ENCODE measurements around the gene UGT1A10. TPM values are rescaled to one million over a fixed set of nuclear protein-coding genes. Genes with fewer than 3 reads are reported as not detected.

The UGT1A10 gene
- total RNA-seq, 1 experiment from 2014 or later = not detected

GRCh38 chr2:233822101-233822771, 186.0 kb downstream of the UGT1A10 start (continued):
- TF ChIP-seq REST (IDR thresholded peaks at IDR 0.05; ENCODE audit: low read depth) = no peak

Other genes starting within 250 kb of the UGT1A10 start
- gene USP40, start 69.7 kb upstream of the UGT1A10 start, total RNA-seq (2021; ENCODE audit: unreplicated experiment) = 34.9 TPM
- not detected for gene UGT1A8, start 18.8 kb upstream of the UGT1A10 start, total RNA-seq (2021; ENCODE audit: unreplicated experiment)
- not detected for gene UGT1A9, start 35.5 kb downstream of the UGT1A10 start, total RNA-seq (2021; ENCODE audit: unreplicated experiment)
- gene UGT1A7, start 45.5 kb downstream of the UGT1A10 start, total RNA-seq (2021; ENCODE audit: unreplicated experiment) = not detected
- not detected for gene UGT1A6, start 56.4 kb downstream of the UGT1A10 start, total RNA-seq (2021; ENCODE audit: unreplicated experiment)
- not detected for gene UGT1A5, start 76.5 kb downstream of the UGT1A10 start, total RNA-seq (2021; ENCODE audit: unreplicated experiment)
- gene UGT1A4, start 82.3 kb downstream of the UGT1A10 start, total RNA-seq (2021; ENCODE audit: unreplicated experiment) = 0.12 TPM
- not detected for gene UGT1A3, start 92.6 kb downstream of the UGT1A10 start, total RNA-seq (2021; ENCODE audit: unreplicated experiment)
- not detected for gene UGT1A1, start 123.8 kb downstream of the UGT1A10 start, total RNA-seq (2021; ENCODE audit: unreplicated experiment)
- gene MROH2A, start 141.9 kb downstream of the UGT1A10 start, total RNA-seq (2021; ENCODE audit: unreplicated experiment) = not detected
- 64.1 TPM for gene HJURP, start 218.1 kb downstream of the UGT1A10 start, total RNA-seq (2021; ENCODE audit: unreplicated experiment)

Data from HCT116 (cell line).